GM21528 (cell line): Measurements from ENCODE around the gene KIF11.

Experiments used
- ATAC-seq: cut with Tn5 transposase; IDR thresholded peaks from one replicate; pipeline ENCODE4 v1.9.1; 2021; ENCODE audit warnings: mild to moderate bottlenecking, moderate library complexity; ENCODE audit not compliant: unreplicated experiment, low FRiP score

The KIF11 gene

DNA sequence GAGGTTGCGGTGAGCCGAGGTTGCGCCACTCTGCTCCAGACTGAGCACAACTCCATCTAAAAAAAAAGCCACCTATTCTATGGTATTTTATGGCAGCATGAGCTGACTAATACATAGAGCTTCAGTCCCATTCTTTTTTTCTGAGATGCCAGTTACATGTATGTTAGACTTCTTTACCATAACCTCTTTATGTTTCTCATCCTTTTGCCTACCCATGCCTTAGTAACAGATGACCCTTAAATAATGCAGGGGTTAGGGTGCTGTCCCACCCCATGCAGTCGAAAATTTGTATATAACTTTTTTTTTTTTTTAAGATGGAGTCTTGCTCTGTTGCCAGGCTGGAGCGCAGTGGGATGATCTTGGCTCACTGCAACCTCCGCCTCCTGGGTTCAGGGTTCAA, 74.1 kb downstream of the KIF11 start:
- no peak for ATAC-seq

DNA sequence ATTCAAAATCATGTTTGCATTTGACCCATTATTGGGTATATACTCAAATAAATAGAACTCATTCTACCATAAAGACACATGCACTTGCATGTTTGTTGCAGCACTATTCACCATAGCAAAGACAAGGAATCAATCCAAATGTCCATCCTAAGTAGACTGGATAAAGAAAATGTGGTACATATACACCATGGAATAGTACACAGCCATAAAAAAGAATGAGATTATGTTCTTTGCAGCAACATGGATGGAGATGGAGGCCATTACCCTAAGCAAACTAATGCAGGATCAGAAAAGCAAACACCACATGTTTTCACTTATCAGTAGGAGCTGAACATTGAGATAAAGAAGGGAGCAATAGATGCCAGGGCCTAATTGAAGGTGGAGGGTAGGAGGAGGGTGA, 84.8 kb downstream of the KIF11 start:
- ATAC-seq = no peak

DNA sequence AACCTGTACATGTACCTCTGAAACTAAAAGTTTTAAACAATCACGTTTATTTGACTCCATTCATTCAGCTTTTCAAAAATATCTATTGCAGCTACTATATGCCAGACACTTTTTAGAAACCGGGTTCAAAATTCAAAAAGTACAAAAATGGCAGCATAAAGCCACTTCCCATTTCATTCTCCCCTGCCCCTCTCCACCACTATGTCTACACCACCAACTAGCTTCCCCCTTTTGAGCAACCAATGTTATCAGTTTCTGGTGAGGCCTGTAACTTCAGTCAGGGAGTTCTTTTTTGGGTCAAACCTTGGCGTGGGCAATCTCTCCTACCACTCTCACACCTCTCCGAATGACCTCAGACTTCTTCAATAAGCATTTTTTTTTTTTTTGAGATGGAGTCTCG, 85.3 kb downstream of the KIF11 start:
- no peak for ATAC-seq

DNA sequence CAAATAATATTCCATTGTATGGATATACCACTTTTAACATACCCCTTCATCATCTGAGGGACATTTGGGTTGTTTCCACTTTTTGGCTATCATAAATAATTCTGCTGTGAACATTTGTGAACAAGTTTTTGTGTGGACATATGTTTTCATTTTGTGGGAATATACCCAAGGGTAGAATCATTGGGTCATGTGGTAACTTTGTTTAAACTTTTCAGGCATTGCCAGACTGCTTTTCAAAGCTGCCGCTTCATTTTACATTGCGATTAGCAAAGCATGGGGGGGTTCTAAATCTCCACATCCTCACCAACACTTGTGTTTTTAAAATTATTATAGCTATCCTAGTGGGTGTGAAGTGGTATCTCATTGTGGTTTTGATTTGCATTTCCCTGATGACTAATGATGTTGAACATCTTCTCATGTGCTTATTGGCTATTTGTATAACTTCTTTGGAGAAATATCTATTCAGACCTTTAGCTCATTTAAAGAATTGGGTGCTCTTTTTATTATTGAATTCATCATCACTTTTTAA, 88.4 kb downstream of the KIF11 start:
- ATAC-seq = no peak

DNA sequence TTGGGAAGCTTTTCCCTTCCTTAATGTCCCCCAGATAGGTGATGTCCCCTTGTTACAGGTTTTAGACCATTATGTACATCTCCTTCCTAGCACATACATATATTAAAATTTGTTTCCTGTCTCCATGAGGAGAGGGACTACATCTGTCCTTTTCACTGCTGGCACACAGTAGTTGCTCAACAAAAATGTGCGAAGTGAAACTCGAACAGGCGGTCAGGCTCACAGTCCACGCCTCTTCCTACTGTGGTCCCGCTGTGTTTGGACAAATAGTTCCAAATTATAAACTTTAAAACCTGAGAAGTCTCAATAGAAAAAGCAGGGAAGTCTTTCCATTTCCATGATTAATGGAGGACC, 95.6 kb downstream of the KIF11 start:
- no peak for ATAC-seq

DNA sequence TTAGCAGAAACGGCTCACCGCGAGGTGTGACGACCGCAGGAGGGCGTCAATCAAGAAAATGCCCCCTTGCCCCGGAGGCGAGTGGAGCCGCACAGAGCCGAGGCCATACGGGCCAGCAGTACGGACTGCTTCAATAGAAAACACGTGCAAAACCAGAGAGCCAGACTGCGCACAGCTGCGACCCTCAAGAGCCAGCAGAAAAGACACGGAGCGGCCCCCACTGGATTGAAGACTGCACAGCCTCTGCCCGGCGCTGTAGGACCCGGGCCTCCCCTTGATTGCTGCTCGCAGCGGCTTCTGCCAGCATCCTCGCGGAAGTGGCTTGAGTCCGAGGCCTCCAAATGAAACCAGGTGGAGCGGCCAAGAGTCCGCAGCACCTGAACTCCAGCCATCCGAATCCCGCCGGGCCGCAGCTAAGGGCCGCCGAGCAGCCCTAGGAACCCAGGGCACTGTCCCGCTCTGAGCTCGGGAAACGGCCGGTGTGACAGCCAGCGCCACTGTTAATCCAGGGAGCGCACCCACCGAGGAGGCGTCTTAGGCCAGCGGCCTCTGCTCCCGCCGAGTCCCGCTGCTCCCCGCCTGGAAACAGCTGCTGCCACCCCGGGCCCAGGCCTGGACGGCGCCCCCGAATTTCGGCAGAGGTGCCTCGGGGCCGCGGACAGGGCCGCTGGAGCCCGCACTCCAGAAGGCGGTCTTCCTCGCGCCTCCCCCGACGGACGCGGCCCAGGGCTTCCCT, 96.2 kb downstream of the KIF11 start:
- ATAC-seq = no peak

DNA sequence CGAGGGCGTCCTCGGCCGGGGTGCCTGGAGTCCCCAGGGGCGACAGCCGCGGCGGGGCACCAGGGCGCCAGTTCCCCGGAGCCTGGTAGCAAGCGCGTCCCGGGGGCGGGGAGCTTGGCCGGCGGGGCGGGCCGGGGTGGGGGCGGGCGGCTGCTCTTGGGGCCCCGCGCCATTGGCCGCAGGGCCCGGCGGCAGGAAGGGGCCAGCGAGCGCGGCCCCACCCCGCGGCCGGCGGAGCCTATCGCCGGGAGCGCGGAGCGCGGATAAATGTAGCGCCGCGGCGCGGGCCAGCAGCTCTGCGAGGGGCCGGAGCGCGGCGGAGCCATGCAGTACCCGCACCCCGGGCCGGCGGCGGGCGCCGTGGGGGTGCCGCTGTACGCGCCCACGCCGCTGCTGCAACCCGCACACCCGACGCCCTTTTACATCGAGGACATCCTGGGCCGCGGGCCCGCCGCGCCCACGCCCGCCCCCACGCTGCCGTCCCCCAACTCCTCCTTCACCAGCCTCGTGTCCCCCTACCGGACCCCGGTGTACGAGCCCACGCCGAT, 96.8 kb downstream of the KIF11 start, which contains the start of gene HHEX:
HHEX (plus strand) TSS at position 293 of the 548 bp plus-strand sequence; CDS start at position 325, 32 bp downstream.
- ATAC-seq = no peak

DNA sequence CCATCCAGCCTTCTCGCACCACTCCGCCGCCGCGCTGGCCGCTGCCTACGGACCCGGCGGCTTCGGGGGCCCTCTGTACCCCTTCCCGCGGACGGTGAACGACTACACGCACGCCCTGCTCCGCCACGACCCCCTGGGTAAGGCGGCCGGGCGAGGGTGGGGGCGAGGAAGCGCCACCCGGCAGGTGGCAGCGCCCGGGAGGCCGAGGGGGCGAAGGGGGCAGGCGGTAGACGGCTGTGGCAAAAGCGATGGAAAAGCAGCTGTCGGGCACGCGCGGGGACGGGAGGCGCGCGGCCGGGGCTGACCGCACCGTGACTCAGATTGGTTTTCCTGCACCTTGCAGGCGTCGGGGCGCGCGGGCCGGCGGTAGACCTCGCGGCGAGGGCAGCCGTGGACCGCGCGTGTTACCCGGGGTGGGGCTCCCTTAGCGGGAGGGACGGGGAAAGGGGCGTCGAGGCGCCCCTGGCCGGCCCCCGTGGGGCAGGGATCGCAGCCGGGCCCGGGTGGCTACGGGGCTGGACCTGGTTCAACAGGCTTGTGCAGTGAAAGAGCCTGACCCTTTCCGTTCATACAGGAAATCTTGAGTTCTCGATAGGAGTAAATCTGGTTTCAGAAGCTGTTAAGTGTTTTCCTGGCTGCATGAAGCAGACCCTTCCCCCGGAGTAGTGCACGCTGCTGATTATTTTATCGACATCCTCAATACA, 97.4 kb downstream of the KIF11 start:
- no peak for ATAC-seq

DNA sequence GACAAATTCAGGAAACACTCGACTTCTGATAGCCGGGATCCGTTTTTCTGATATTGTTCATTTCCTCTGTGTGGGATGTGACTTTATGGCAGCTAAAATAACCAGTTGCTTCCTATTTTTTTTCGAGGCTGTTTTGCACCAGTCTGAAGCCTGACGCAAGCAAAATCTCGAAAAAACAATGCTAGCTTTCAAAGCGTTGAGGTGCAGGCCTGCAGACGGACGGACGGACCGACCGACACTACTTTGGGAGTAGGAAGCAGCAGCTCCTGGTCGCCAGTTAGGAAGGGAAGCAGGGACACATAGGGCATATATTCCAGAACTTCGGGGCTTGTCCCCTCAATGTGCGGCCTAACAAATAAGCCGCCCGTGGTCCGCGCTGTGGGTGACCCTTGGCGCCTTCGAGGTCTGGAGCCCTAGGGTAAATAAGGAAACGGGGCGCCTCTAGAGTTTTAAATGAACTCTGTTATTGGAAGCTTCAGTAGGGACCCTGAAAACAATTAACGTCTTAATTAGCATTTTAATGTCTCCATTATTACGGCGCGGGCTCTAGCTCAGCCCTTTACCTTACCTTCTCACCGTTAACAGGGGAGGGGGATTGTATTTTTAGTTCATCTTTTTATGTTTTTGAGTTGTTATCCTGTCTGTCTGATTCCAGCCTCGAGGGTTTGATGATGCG, 98.1 kb downstream of the KIF11 start:
- ATAC-seq = no peak

DNA sequence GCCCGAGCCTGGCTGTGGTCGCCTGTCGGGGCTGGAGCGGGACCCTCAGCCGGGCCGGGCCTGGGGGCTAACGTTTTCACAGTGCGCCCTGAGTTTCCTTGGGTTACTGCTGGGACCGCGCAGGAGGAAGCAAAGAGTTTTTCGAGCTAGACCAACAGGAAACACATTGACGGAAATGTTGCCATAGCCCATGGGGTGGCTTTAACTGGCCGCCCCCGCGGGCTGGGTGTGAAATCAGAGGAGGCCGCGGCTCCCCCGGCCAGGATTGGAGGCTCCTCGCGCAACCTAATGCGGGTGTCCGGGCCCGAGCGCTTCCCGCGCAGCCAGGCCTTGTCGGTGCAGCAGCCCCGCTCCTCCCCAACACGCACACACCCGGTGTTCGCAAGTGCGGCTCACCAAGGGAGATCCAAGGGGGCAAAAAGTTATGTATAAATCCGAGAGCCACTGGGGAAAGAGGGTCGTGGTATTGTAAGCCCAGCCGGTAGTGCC, 98.7 kb downstream of the KIF11 start:
- ATAC-seq = no peak

DNA sequence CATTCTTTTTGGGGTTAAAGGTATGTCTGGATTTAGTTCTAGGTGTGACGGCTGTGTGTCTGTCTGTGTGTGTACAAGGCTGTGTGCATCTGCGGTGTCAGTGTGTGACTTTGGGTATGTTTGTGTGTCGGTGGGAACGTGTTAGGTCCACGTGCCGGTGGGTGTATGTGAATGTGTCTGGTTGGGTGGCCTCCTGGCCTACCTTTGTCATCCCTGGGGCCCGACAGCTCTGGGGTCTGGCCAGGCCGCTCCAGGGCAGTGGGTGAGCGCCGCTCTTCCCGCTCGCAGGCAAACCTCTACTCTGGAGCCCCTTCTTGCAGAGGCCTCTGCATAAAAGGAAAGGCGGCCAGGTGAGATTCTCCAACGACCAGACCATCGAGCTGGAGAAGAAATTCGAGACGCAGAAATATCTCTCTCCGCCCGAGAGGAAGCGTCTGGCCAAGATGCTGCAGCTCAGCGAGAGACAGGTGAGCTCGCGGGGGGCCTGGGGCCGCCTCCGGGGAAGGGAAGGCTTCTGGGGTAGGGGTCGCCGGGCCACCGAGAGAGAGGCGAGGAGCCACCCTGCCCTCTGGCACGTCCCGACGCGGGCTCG, 99.2 kb downstream of the KIF11 start:
- ATAC-seq = no peak

DNA sequence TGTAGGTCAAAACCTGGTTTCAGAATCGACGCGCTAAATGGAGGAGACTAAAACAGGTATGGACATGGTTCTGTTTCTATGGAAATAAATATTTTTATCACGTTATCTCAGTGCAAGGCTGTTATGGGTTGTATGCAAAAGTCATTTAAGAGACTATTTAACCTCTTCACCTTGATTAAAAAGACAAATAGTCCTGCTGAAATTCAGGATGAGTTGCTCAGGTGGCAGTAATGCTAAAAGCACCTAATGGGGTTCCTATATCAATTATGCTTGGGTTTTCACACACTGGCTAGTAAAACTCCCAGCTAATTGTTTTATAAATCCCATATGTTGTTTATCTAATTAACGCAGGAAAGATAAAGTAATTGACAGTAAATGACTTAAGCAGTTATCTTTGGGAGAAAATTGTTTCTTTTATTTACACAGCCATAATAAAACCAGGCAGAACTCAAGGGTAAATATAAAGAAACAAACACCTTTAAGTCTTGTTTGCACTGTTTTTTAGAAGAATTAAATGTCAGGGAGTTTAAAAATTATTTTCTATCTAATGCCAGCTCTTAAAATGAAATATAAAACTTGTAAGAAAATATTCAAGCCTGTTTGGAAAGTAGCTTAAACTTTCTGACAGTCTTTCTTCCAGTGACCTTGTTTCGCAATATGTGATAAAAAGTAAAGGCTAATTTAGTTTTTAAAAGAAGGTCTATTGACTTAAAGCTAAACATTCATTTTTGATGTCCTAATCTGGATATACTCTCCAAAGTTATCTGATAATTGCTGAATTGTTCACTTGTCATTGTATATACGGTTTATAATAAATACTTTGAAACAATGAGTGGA, 100.0 kb downstream of the KIF11 start:
- ATAC-seq = no peak

DNA sequence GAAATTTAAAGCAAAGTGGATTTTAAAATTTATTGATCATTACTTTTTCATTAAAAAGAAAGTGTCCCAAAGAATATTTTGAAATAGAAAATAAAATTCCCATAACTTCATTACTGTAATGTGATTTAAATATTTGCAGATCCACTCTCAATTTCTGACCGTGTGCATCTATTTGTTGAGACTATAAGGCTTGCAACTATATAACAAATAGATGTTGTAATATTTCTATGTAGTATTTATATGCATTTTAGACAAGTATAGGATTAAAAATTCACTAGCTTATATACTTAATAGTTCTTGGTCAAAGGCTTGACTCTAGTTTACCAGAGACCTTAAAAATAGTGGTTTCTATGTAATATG, 100.6 kb downstream of the KIF11 start:
- ATAC-seq = no peak

DNA sequence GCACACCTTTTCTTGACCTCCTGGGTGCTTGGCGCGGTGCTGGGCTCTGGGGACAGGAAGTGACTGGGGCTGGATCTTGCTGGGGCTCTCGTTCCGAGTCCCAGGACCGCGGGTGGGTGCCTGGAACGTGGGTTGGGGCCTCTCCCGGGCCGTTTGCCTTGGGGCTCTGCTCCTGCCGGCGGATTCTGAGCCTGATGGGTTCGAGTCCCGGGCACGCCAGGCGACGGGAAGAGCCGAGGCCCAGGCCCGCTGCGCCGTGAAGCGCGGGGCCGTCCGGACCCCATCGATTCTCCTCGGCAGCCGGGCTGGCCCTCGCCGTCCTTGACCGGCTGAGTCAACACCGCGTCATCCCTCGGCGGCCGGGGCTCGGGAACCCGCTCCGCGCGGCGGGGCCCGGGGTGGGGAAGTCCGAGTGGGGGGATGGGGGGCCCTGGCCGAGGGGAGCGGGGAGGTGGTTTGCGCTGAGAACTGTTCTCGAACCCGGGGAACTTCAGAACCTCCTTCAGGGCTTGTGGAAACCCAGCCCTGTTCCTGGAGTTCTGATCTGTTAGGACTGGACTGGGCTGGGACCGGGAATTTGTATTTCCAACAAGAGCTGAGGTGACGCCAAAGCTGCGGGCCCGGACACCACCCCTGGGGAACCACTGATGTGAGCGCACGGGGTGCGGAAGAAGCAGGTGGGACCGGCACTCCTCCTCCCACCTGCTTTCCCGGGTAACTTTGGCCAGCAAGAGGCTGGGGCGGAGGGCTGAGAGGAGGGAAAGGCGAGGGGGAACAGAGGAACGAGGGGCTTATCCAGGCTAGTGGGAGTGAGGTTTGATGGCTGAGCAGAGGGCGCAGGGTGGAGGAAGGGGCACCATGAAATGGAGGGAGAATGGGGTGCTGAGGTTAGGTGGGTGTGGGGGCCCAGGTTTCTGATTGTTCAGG, 103.0 kb downstream of the KIF11 start:
- no peak for ATAC-seq

DNA sequence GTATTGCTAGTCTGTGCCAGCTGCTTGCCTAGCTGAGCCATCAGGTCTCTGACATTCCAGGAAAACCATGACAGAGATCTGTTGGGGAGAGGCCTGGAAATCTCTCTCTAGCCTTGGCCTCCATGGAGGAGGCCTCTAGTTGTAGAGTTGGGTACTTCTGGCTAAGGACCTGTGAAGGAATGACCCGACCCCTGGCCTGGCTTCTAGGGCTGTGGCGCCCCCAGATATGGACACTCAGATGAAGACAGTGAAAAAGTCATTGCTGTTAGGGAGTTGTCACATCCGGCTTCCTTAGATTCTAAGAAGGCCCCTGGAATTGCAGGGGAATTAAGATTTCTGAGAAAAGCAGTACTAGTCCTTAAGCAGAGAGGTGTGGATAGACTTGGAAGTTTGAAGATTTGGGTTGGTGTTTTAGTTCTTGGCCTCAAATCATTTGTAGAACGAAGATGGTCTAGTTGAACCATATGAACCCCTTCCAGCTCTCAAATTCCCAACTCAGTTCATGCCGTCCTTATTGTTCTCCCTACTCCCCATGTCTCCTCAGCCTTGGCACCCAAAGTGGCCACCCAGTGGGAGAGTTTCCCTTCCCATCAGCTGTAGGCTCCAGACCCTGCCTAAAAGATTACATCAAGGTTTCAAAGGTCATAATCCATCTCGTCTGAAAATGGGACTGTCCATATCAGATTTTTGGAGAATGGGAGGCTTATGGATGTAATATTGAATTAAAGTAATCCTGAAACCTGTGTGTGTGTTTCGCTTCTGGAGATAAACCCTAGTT, 103.9 kb downstream of the KIF11 start:
- ATAC-seq = no peak

DNA sequence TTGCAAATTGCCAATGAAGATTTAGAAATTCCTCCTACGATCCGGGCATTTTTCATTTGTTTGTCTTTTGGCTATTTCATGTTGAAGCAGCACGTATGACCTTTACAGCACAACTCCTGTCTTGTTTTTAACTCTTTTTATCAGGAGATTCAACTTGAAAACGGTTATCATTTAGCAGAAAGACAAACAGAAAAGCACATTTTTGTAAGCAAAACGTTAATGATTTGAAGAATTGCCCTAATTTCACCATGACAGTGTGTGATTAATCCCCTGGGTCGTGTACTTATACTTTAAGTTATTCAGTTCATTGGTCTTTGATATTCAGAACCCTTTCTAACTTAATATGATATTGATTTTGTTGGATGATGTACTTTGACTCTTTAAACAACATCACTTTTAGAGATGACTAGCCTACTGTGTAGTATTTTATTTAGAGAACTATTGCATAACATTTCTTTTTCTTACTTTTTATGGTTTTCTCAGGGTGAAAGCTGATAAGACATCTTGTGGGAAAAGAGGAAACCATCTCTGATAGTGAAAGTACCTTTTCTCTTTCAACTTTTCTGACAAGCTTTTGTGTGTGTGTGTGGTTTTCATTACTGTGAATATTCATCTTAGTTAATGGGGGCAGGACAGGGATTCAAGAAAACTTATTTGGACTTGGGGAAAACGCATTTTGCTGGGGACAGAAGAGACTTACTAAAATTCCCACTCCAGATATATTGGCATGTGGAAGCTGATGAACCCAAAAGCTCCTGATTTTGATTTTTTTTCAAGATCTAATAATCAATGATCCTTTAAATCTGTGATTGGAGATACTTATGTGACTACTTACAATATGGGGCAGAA, 105.0 kb downstream of the KIF11 start:
- ATAC-seq = no peak

DNA sequence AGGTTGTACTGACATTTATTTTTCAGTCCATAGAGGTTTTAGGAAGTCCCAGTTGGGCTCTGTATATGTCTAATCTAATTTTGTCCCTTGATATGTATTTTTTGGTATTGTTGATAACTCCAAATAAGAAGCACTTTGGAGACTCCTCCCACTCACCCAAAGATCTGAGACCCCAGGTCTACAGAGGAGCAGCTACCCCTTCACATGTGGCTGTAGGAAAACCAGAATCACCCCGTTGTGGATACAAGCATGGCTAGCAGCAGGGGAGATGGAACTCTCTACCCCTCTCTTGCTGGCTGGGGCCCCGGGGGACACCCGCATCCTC, 106.2 kb downstream of the KIF11 start:
- ATAC-seq = no peak
